Caco-2 (cell line): ENCODE results near the gene LRRD1. TPM values are rescaled to one million over a fixed set of nuclear protein-coding genes. Genes with fewer than 3 reads are reported as not detected.

Experiments
- microRNA-seq: library from miRNA; unstranded; fragments of <30 nt; microRNA quantifications from one replicate; pipeline ENCODE4 v1.2.0, GENCODE V29; 2022
- total RNA-seq: library from RNA; stranded (reverse); gene quantifications from 2 replicates; pipeline ENCODE4 v1.2.3, GENCODE V29; 2022

The LRRD1 gene
- total RNA-seq, 1 experiment from 2014 or later, result not detected

Small RNA genes within 50 kb of the gene (microRNA-seq; reads per million reads assigned to microRNA genes)
- not detected for gene MIR1285-1

Other genes with a start within 250 kb of the LRRD1 start
- 73.8 and 79.4 TPM in 2 replicates for gene AKAP9, start 238.3 kb downstream of the LRRD1 start, total RNA-seq
- gene CYP51A1, start 44.7 kb downstream of the LRRD1 start, total RNA-seq, result 151 and 153 TPM in 2 replicates
- 50.3 and 54.4 TPM in 2 replicates for gene KRIT1, start 66.8 kb upstream of the LRRD1 start, total RNA-seq
- gene ANKIB1, start 66.8 kb upstream of the LRRD1 start, total RNA-seq, result 56.6 and 57.2 TPM in 2 replicates